ENCODE results near the gene TGFA.

- TF ChIP-seq, protein P1, sequence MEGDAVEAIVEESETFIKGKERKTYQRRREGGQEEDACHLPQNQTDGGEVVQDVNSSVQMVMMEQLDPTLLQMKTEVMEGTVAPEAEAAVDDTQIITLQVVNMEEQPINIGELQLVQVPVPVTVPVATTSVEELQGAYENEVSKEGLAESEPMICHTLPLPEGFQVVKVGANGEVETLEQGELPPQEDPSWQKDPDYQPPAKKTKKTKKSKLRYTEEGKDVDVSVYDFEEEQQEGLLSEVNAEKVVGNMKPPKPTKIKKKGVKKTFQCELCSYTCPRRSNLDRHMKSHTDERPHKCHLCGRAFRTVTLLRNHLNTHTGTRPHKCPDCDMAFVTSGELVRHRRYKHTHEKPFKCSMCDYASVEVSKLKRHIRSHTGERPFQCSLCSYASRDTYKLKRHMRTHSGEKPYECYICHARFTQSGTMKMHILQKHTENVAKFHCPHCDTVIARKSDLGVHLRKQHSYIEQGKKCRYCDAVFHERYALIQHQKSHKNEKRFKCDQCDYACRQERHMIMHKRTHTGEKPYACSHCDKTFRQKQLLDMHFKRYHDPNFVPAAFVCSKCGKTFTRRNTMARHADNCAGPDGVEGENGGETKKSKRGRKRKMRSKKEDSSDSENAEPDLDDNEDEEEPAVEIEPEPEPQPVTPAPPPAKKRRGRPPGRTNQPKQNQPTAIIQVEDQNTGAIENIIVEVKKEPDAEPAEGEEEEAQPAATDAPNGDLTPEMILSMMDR (IDR thresholded peaks at IDR 0.05; ENCODE audit: low read depth, low read length, poor library complexity, severe bottlenecking): no peak
- TF ChIP-seq EZH2phosphoT487 (IDR thresholded peaks at IDR 0.05; ENCODE audit: borderline replicate concordance, low read length): no peak
These were observed 92.2 kb downstream of the TGFA start for GRCh38 chr2:70461414-70461813.
